SH-SY5Y (cell line): ENCODE measurements around the gene RNF149.

Experiments
- GATA2 ChIP-seq: IDR thresholded peaks from 2 replicates; pipeline ENCODE4 v1.6.1; 2011; ENCODE audit warnings: mild to moderate bottlenecking, low read depth, low read length
- GATA3 ChIP-seq: IDR thresholded peaks from 2 replicates; pipeline ENCODE4 v1.6.1; 2011; ENCODE audit warnings: low read depth, mild to moderate bottlenecking, low read length, moderate library complexity

DNA sequence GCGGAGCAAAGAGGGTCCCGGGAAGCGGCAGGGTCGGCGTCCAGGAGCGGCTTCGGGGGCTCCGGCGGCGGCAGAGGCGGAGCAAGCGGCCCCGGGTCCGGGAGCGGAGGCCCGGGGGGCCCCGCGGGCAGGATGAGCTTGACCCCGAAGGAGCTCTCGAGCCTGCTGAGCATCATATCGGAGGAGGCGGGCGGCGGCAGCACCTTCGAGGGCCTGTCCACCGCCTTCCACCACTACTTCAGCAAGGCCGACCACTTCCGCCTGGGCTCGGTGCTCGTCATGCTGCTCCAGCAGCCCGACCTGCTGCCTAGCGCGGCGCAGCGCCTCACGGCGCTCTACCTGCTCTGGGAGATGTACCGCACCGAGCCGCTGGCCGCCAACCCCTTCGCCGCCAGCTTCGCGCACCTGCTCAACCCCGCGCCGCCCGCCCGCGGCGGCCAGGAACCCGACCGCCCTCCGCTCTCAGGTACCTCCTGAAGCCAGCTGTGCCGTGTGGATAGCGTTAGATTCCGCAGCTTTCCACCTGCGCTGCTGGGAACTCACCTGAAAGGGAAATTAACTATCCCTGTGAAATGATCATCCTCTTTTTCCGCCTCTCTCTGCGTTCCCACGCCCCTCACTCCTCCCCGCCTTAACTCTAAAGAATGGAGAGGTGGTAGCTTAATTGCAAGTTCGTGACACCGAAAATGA is 55.3 kb downstream of the RNF149 start:
- no peak for TF ChIP-seq GATA3
- TF ChIP-seq GATA2, result no peak
